ENCODE data around the gene WRNIP1. TPM values are rescaled to one million over a fixed set of nuclear protein-coding genes. Genes with fewer than 3 reads are reported as not detected.

Gene WRNIP1
- total and polyA plus RNA-seq, 9 of the 15 experiments (the other 6 are each of a cell fraction or from before 2014, with no cell fraction given): 13.2 to 63.6 (median 48.6) TPM

DNA sequence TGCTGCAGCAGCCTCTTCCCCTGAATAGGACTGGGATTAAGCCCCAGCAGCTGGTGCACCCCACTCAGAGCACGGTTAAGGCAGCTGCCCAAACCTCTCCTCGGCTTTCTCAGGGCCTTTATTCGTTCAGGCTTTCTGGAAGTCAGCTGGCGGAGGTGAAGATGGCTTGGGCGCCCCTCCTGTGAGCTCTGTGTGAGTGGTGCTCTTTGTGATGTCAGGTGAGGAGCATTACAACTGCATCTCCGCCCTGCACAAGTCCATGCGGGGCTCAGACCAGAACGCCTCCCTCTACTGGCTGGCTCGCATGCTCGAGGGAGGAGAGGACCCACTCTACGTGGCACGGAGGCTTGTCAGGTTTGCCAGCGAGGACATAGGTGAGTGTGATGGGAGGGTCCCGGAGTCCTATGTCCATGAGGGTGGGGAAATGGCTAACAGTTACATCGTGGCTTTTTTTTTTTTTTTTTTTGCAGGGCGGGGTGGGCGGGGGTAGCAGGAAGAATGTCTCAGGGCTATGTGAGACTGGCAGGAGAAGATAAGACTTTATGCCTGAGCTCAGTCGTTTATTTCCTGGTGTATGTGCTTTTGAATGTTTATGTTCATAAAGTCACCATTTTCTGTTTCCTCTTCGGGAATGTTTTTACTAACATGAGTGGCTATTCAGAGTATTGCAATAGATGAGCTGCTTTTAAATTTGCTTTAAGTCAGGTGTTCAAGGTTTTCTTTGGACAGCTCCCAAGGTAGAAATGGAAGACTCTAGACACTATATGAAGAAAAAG, 18.2 kb downstream of the WRNIP1 start (continued):
- TF ChIP-seq, protein P1, sequence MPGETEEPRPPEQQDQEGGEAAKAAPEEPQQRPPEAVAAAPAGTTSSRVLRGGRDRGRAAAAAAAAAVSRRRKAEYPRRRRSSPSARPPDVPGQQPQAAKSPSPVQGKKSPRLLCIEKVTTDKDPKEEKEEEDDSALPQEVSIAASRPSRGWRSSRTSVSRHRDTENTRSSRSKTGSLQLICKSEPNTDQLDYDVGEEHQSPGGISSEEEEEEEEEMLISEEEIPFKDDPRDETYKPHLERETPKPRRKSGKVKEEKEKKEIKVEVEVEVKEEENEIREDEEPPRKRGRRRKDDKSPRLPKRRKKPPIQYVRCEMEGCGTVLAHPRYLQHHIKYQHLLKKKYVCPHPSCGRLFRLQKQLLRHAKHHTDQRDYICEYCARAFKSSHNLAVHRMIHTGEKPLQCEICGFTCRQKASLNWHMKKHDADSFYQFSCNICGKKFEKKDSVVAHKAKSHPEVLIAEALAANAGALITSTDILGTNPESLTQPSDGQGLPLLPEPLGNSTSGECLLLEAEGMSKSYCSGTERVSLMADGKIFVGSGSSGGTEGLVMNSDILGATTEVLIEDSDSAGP (CRISPR knock-in tag; IDR thresholded peaks at IDR 0.05): no peak
- no peak for TF ChIP-seq MTA3 (IDR thresholded peaks at IDR 0.05; ENCODE audit: borderline replicate concordance)
- TF ChIP-seq, protein P2, sequence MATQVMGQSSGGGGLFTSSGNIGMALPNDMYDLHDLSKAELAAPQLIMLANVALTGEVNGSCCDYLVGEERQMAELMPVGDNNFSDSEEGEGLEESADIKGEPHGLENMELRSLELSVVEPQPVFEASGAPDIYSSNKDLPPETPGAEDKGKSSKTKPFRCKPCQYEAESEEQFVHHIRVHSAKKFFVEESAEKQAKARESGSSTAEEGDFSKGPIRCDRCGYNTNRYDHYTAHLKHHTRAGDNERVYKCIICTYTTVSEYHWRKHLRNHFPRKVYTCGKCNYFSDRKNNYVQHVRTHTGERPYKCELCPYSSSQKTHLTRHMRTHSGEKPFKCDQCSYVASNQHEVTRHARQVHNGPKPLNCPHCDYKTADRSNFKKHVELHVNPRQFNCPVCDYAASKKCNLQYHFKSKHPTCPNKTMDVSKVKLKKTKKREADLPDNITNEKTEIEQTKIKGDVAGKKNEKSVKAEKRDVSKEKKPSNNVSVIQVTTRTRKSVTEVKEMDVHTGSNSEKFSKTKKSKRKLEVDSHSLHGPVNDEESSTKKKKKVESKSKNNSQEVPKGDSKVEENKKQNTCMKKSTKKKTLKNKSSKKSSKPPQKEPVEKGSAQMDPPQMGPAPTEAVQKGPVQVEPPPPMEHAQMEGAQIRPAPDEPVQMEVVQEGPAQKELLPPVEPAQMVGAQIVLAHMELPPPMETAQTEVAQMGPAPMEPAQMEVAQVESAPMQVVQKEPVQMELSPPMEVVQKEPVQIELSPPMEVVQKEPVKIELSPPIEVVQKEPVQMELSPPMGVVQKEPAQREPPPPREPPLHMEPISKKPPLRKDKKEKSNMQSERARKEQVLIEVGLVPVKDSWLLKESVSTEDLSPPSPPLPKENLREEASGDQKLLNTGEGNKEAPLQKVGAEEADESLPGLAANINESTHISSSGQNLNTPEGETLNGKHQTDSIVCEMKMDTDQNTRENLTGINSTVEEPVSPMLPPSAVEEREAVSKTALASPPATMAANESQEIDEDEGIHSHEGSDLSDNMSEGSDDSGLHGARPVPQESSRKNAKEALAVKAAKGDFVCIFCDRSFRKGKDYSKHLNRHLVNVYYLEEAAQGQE (IDR thresholded peaks at IDR 0.05; ENCODE audit: borderline replicate concordance): peak; percentile 70
- TF ChIP-seq, protein P2 (CRISPR knock-in tag; IDR thresholded peaks at IDR 0.05; ENCODE audit: low read depth): no peak
- TF ChIP-seq, protein P3, sequence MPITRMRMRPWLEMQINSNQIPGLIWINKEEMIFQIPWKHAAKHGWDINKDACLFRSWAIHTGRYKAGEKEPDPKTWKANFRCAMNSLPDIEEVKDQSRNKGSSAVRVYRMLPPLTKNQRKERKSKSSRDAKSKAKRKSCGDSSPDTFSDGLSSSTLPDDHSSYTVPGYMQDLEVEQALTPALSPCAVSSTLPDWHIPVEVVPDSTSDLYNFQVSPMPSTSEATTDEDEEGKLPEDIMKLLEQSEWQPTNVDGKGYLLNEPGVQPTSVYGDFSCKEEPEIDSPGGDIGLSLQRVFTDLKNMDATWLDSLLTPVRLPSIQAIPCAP (CRISPR knock-in tag; IDR thresholded peaks at IDR 0.05; ENCODE audit: borderline replicate concordance): no peak
- TF ChIP-seq, protein P4, sequence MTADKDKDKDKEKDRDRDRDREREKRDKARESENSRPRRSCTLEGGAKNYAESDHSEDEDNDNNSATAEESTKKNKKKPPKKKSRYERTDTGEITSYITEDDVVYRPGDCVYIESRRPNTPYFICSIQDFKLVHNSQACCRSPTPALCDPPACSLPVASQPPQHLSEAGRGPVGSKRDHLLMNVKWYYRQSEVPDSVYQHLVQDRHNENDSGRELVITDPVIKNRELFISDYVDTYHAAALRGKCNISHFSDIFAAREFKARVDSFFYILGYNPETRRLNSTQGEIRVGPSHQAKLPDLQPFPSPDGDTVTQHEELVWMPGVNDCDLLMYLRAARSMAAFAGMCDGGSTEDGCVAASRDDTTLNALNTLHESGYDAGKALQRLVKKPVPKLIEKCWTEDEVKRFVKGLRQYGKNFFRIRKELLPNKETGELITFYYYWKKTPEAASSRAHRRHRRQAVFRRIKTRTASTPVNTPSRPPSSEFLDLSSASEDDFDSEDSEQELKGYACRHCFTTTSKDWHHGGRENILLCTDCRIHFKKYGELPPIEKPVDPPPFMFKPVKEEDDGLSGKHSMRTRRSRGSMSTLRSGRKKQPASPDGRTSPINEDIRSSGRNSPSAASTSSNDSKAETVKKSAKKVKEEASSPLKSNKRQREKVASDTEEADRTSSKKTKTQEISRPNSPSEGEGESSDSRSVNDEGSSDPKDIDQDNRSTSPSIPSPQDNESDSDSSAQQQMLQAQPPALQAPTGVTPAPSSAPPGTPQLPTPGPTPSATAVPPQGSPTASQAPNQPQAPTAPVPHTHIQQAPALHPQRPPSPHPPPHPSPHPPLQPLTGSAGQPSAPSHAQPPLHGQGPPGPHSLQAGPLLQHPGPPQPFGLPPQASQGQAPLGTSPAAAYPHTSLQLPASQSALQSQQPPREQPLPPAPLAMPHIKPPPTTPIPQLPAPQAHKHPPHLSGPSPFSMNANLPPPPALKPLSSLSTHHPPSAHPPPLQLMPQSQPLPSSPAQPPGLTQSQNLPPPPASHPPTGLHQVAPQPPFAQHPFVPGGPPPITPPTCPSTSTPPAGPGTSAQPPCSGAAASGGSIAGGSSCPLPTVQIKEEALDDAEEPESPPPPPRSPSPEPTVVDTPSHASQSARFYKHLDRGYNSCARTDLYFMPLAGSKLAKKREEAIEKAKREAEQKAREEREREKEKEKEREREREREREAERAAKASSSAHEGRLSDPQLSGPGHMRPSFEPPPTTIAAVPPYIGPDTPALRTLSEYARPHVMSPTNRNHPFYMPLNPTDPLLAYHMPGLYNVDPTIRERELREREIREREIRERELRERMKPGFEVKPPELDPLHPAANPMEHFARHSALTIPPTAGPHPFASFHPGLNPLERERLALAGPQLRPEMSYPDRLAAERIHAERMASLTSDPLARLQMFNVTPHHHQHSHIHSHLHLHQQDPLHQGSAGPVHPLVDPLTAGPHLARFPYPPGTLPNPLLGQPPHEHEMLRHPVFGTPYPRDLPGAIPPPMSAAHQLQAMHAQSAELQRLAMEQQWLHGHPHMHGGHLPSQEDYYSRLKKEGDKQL (CRISPR knock-in tag; IDR thresholded peaks at IDR 0.05; ENCODE audit: borderline replicate concordance): no peak
- no peak for TF ChIP-seq MAZ (CRISPR knock-in tag; conservative IDR thresholded peaks at IDR 0.05 in 1 of 2, IDR thresholded peaks at IDR 0.05 in 1 of 2)
- TF ChIP-seq NUFIP1 (IDR thresholded peaks at IDR 0.05; ENCODE audit: partially characterized antibody): no peak
